IMR-90 (cell line): ENCODE measurements around the gene HDHD5.

Source experiments
- BHLHE40 ChIP-seq: fragments of 150-350 bp; IDR thresholded peaks from 2 replicates; pipeline ENCODE4 v1.6.1; 2016; ENCODE audit warnings: mild to moderate bottlenecking, low read depth, low read length
- CEBPB ChIP-seq: IDR thresholded peaks from 2 replicates; pipeline ENCODE4 v1.6.1; 2012; ENCODE audit warnings: low read depth, low read length, improper control_type of control experiment
- CTCF ChIP-seq: conservative IDR thresholded peaks from 2 replicates; pipeline ENCODE4 v1.5.1; 2012; ENCODE audit warnings: mild to moderate bottlenecking, low read depth, low read length, improper control_type of control experiment
- ELK1 ChIP-seq: fragments of 150-350 bp; IDR thresholded peaks from 2 replicates; pipeline ENCODE4 v1.6.1; 2016; ENCODE audit warnings: low read depth, mild to moderate bottlenecking, low read length, moderate library complexity, borderline replicate concordance
- FOS ChIP-seq: fragments of 150-350 bp; IDR thresholded peaks from 2 replicates; pipeline ENCODE4 v1.6.1; 2016; ENCODE audit warnings: low read depth, low read length
- MXI1 ChIP-seq: IDR thresholded peaks from 2 replicates; pipeline ENCODE4 v1.6.1; 2012; ENCODE audit warnings: low read depth, mild to moderate bottlenecking, low read length, moderate library complexity, borderline replicate concordance
- POLR2A ChIP-seq: IDR thresholded peaks from 2 replicates; pipeline ENCODE4 v1.6.1; 2012; ENCODE audit warnings: mild to moderate bottlenecking, low read depth, low read length
- RFX5 ChIP-seq: IDR thresholded peaks from 2 replicates; pipeline ENCODE4 v1.8.0; 2012; ENCODE audit warnings: low read depth, mild to moderate bottlenecking, low read length, moderate library complexity
- SMC3 ChIP-seq: fragments of 150-350 bp; IDR thresholded peaks from 2 replicates; pipeline ENCODE4 v1.6.1; 2016; ENCODE audit warnings: low read depth, mild to moderate bottlenecking, antibody characterized with exemption, low read length, moderate library complexity
- USF2 ChIP-seq: fragments of 150-350 bp; IDR thresholded peaks from 2 replicates; pipeline ENCODE4 v1.6.1; 2017; ENCODE audit warnings: mild to moderate bottlenecking, antibody characterized with exemption, low read length, low read depth

GRCh38 chr22:17152340-17152739, 6.7 kb downstream of the HDHD5 start:
- TF ChIP-seq CTCF = no peak
- no peak for TF ChIP-seq POLR2A
- no peak for TF ChIP-seq ELK1
- no peak for TF ChIP-seq CEBPB
- no peak for TF ChIP-seq BHLHE40
- no peak for TF ChIP-seq SMC3
- no peak for TF ChIP-seq RFX5
- TF ChIP-seq MXI1 = no peak
- TF ChIP-seq USF2 = no peak
- no peak for TF ChIP-seq FOS
